GM18526 (cell line): Measurements from ENCODE around the gene SLC35F3.

Source experiments
- POLR2A ChIP-seq: IDR thresholded peaks from 3 replicates; pipeline ENCODE4 v1.6.1; 2011; ENCODE audit not compliant: insufficient read length; ENCODE audit errors: extremely low read depth

Gene SLC35F3

GRCh38 chr1:233944601-233945000, 40.1 kb downstream of the SLC35F3 start:
- TF ChIP-seq POLR2A = no peak

- TF ChIP-seq POLR2A = no peak
Observed at GRCh38 chr1:233945573-233945972, 41.1 kb downstream of the SLC35F3 start.

- no peak for TF ChIP-seq POLR2A
Observed at GRCh38 chr1:233945979-233946378, 41.5 kb downstream of the SLC35F3 start.

GRCh38 chr1:233946724-233947123, 42.2 kb downstream of the SLC35F3 start:
- no peak for TF ChIP-seq POLR2A

GRCh38 chr1:233951804-233952203, 47.3 kb downstream of the SLC35F3 start:
- no peak for TF ChIP-seq POLR2A

- no peak for TF ChIP-seq POLR2A
Observed at GRCh38 chr1:233957691-233958090, 53.2 kb downstream of the SLC35F3 start.

- no peak for TF ChIP-seq POLR2A
Observed at GRCh38 chr1:233959102-233959501, 54.6 kb downstream of the SLC35F3 start.

GRCh38 chr1:233959971-233960370, 55.5 kb downstream of the SLC35F3 start:
- no peak for TF ChIP-seq POLR2A

- no peak for TF ChIP-seq POLR2A
Observed at GRCh38 chr1:233960386-233960785, 55.9 kb downstream of the SLC35F3 start.

- no peak for TF ChIP-seq POLR2A
Observed at GRCh38 chr1:233962878-233963277, 58.4 kb downstream of the SLC35F3 start.

- no peak for TF ChIP-seq POLR2A
Observed at GRCh38 chr1:233965856-233966255, 61.4 kb downstream of the SLC35F3 start.

- TF ChIP-seq POLR2A = no peak
Observed at GRCh38 chr1:233971753-233972152, 67.3 kb downstream of the SLC35F3 start.

- no peak for TF ChIP-seq POLR2A
Observed at GRCh38 chr1:233972563-233972950, 68.1 kb downstream of the SLC35F3 start.

- TF ChIP-seq POLR2A = no peak
Observed at GRCh38 chr1:233972951-233973635, 68.6 kb downstream of the SLC35F3 start.

- no peak for TF ChIP-seq POLR2A
Observed at GRCh38 chr1:233975486-233975885, 71.0 kb downstream of the SLC35F3 start.

- TF ChIP-seq POLR2A = no peak
Observed at GRCh38 chr1:233981042-233981675, 76.7 kb downstream of the SLC35F3 start.
